Panc1 (cell line): ENCODE results near the gene SLC48A1.

Source experiments
- POLR2AphosphoS5 ChIP-seq: IDR thresholded peaks from 2 replicates; pipeline ENCODE4 v1.6.1; 2012; ENCODE audit warnings: mild to moderate bottlenecking, low read depth, low read length, moderate library complexity
- SIN3A ChIP-seq: IDR thresholded peaks from 2 replicates; pipeline ENCODE4 v1.6.1; 2012; ENCODE audit warnings: low read depth, mild to moderate bottlenecking, low read length, moderate library complexity, borderline replicate concordance; ENCODE audit not compliant: insufficient read depth
- TF ChIP-seq, protein P1 (sequence below): fragments of 450-650 bp; IDR thresholded peaks from 2 replicates; pipeline ENCODE4 v1.5.1; 2017; ENCODE audit warnings: mild to moderate bottlenecking
- TF ChIP-seq, protein P2 (sequence below), 2 experiments: IDR thresholded peaks; 2 replicates each; pipeline ENCODE4 v1.6.1; 2011 to 2012; ENCODE audit warnings: low read depth in 2 of 2, control low read depth in 1 of 2, low read length in 1 of 2, mild to moderate bottlenecking in 1 of 2, moderate library complexity in 1 of 2; ENCODE audit not compliant: insufficient read depth in 1 of 2

DNA sequence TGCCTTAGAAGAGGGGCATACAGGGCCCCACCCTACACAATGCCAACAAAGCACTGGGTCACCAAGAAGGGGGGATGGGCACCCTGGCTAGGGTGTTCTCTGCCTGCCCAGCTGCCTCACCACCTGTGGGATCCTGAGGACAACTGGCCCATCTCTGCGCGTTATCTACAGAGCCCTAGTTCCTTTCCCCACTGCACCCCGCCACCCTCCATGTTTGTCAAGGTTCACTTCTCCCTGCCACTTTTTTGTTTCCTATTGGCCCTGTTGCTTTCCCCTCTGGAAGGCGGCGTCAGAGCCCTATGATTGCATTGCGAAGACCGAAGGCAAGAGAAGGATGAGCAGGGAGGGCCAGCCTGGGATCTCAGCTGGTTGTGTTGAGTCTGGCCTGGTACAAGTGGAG lies 1.6 kb downstream of the SLC48A1 start:
- TF ChIP-seq, protein P1, sequence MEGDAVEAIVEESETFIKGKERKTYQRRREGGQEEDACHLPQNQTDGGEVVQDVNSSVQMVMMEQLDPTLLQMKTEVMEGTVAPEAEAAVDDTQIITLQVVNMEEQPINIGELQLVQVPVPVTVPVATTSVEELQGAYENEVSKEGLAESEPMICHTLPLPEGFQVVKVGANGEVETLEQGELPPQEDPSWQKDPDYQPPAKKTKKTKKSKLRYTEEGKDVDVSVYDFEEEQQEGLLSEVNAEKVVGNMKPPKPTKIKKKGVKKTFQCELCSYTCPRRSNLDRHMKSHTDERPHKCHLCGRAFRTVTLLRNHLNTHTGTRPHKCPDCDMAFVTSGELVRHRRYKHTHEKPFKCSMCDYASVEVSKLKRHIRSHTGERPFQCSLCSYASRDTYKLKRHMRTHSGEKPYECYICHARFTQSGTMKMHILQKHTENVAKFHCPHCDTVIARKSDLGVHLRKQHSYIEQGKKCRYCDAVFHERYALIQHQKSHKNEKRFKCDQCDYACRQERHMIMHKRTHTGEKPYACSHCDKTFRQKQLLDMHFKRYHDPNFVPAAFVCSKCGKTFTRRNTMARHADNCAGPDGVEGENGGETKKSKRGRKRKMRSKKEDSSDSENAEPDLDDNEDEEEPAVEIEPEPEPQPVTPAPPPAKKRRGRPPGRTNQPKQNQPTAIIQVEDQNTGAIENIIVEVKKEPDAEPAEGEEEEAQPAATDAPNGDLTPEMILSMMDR: no peak
- TF ChIP-seq, protein P2, sequence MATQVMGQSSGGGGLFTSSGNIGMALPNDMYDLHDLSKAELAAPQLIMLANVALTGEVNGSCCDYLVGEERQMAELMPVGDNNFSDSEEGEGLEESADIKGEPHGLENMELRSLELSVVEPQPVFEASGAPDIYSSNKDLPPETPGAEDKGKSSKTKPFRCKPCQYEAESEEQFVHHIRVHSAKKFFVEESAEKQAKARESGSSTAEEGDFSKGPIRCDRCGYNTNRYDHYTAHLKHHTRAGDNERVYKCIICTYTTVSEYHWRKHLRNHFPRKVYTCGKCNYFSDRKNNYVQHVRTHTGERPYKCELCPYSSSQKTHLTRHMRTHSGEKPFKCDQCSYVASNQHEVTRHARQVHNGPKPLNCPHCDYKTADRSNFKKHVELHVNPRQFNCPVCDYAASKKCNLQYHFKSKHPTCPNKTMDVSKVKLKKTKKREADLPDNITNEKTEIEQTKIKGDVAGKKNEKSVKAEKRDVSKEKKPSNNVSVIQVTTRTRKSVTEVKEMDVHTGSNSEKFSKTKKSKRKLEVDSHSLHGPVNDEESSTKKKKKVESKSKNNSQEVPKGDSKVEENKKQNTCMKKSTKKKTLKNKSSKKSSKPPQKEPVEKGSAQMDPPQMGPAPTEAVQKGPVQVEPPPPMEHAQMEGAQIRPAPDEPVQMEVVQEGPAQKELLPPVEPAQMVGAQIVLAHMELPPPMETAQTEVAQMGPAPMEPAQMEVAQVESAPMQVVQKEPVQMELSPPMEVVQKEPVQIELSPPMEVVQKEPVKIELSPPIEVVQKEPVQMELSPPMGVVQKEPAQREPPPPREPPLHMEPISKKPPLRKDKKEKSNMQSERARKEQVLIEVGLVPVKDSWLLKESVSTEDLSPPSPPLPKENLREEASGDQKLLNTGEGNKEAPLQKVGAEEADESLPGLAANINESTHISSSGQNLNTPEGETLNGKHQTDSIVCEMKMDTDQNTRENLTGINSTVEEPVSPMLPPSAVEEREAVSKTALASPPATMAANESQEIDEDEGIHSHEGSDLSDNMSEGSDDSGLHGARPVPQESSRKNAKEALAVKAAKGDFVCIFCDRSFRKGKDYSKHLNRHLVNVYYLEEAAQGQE (IDR thresholded peaks at IDR 0.05; ENCODE audit: insufficient read depth in 1 of 2, low read depth in 2 of 2, low read length in 1 of 2): no peak
- TF ChIP-seq POLR2AphosphoS5 (no peak), SIN3A (no peak)
